ENCODE results near the gene DNAL1.
"Not testable (repeated sequence)": the region's sequence is repeated elsewhere in the genome, so short reads cannot be mapped to it uniquely, and the experiment has no call there.

DNA sequence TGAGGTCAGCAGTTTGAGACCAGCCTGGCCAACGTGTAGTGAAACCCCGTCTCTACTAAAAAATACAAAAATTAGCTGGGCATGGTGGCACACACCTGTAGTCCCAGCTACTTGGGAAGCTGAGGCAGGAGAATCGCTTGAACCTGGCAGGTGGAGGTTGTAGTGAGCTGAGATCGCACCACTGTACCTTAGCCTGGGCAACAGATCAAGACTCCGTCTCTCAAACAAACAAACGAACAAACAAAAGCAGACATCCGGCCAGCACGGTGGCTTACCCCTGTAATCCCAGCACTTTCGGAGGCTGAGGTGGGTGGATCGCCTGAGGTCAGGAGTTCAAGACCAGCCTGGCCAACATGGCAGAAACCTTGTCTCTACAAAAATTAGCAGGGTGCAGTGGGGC is 8.4 kb upstream of the DNAL1 start:
- TF ChIP-seq POLR2A (IDR thresholded peaks at IDR 0.05) = not testable (repeated sequence)
- TF ChIP-seq, protein P1, sequence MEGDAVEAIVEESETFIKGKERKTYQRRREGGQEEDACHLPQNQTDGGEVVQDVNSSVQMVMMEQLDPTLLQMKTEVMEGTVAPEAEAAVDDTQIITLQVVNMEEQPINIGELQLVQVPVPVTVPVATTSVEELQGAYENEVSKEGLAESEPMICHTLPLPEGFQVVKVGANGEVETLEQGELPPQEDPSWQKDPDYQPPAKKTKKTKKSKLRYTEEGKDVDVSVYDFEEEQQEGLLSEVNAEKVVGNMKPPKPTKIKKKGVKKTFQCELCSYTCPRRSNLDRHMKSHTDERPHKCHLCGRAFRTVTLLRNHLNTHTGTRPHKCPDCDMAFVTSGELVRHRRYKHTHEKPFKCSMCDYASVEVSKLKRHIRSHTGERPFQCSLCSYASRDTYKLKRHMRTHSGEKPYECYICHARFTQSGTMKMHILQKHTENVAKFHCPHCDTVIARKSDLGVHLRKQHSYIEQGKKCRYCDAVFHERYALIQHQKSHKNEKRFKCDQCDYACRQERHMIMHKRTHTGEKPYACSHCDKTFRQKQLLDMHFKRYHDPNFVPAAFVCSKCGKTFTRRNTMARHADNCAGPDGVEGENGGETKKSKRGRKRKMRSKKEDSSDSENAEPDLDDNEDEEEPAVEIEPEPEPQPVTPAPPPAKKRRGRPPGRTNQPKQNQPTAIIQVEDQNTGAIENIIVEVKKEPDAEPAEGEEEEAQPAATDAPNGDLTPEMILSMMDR (IDR thresholded peaks at IDR 0.05) = not testable (repeated sequence)

All from prostate gland (tissue), 2 donors.